GM18858 (cell line): ENCODE results near the gene ETNK2.

Experiments
- ATAC-seq: cut with Tn5 transposase; IDR thresholded peaks from one replicate; pipeline ENCODE4 v1.9.1; 2021; ENCODE audit not compliant: unreplicated experiment

Gene ETNK2

GRCh38 chr1:204083491-204083890, 68.4 kb downstream of the ETNK2 start:
- no peak for ATAC-seq

- no peak for ATAC-seq
Measured at GRCh38 chr1:204081791-204082513, 69.9 kb downstream of the ETNK2 start.

- ATAC-seq: no peak
Measured at GRCh38 chr1:204081164-204081790, 70.6 kb downstream of the ETNK2 start.
